Activated CD8-positive, alpha-beta T cell treated with anti-CD3 and anti-CD28 coated beads for 36 hours (primary cell): Measurements from ENCODE around the gene METTL25. TPM values are rescaled to one million over a fixed set of nuclear protein-coding genes. Genes with fewer than 3 reads are reported as not detected.

ENCODE experiments used
- ATAC-seq: fragments of 200-7000 bp; cut with Tn5 transposase; one replicate; pipeline ENCODE4 v1.10.0; 2021; ENCODE audit warnings: mild to moderate bottlenecking, moderate library complexity
- CTCF ChIA-PET: fragments of 350-600 bp; sonication (Branson Sonifier 250); formaldehyde crosslinking; loops from one replicate; lab custom pipeline; 2021; ENCODE audit warnings: antibody characterized with exemption; lab: Charles Lee
- POLR2A ChIA-PET: fragments of 350-600 bp; sonication (Branson Sonifier 250); formaldehyde crosslinking; loops from one replicate; lab custom pipeline; 2021; ENCODE audit warnings: antibody characterized with exemption; lab: Charles Lee
- DNase-seq: peaks from one replicate; pipeline ENCODE4 v3.0.0-alpha.2; 2020
- H3K27ac Mint-ChIP-seq: one replicate; pipeline ENCODE4 v1.8.0; 2021; ENCODE audit warnings: mild to moderate bottlenecking, mixed read lengths
- H3K27me3 Mint-ChIP-seq: one replicate; pipeline ENCODE4 v1.8.0; 2021; ENCODE audit warnings: mixed read lengths
- H3K36me3 Mint-ChIP-seq: one replicate; pipeline ENCODE4 v1.8.0; 2021; ENCODE audit warnings: low read depth, mixed read lengths
- H3K4me1 Mint-ChIP-seq: one replicate; pipeline ENCODE4 v1.8.0; 2021; ENCODE audit warnings: low read depth, mixed read lengths
- H3K4me3 Mint-ChIP-seq: one replicate; pipeline ENCODE4 v1.8.0; 2021; ENCODE audit warnings: mild to moderate bottlenecking, moderate library complexity, mixed read lengths
- H3K9me3 Mint-ChIP-seq: one replicate; pipeline ENCODE4 v1.8.0; 2021; ENCODE audit warnings: mixed read lengths
- intact Hi-C: fragments of 100-400 bp; cut with micrococcal nuclease; formaldehyde crosslinking; loops from one replicate; pipeline ENCODE4 v1.10.0; 2022
- total RNA-seq, 2 experiments: library from RNA; stranded (reverse); gene quantifications; one replicate each; pipeline ENCODE4 v1.2.3, GENCODE V29; 2021
- TF ChIP-seq, protein P1 (sequence below): fragments of 200-600 bp; IDR thresholded peaks from one replicate; pipeline ENCODE4 v1.8.0; 2022; ENCODE audit warnings: antibody characterized with exemption, mild to moderate bottlenecking

Gene METTL25
- total RNA-seq, 2 experiments from 2014 or later: 4.6 to 6.6 TPM

DNA sequence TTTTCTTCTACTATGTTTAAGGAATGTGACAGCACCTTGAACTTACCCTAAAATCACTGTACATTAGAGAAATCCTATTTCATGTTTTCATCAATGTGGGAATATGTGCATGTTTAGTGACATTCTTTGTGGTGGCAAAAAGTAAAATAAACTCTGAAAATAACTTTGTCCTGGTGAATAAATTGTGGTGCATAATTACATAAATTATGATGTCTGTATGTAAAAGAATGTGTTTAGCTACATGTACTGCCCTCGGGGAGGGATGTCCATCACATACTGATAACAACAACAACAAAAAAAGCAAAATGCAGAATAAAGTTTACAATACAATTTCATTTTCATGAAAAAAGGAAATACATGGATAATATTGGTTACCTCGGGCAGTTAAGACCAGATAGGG lies 157.3 kb downstream of the METTL25 start:
- CTCF ChIA-PET: no interaction called here
- Mint-ChIP-seq H3K9me3 (no peaks in the 10 kb centered on the region), H3K36me3 (no peaks in the 10 kb centered on the region), H3K27ac (no peak overlapping the region), H3K27me3 (no peaks in the 10 kb centered on the region), H3K4me3 (no peak overlapping the region), H3K4me1 (no peaks in the 10 kb centered on the region)
- POLR2A ChIA-PET: no interaction called here
- intact Hi-C loops: no loop called here
- DNase-seq (no peak), ATAC-seq (no peak)
- TF ChIP-seq, protein P1, sequence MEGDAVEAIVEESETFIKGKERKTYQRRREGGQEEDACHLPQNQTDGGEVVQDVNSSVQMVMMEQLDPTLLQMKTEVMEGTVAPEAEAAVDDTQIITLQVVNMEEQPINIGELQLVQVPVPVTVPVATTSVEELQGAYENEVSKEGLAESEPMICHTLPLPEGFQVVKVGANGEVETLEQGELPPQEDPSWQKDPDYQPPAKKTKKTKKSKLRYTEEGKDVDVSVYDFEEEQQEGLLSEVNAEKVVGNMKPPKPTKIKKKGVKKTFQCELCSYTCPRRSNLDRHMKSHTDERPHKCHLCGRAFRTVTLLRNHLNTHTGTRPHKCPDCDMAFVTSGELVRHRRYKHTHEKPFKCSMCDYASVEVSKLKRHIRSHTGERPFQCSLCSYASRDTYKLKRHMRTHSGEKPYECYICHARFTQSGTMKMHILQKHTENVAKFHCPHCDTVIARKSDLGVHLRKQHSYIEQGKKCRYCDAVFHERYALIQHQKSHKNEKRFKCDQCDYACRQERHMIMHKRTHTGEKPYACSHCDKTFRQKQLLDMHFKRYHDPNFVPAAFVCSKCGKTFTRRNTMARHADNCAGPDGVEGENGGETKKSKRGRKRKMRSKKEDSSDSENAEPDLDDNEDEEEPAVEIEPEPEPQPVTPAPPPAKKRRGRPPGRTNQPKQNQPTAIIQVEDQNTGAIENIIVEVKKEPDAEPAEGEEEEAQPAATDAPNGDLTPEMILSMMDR: no peak

- POLR2A ChIA-PET: no interaction called here
- intact Hi-C loops: loop anchor here (1.0 kb wide), 1 partner anchor 20 kb away; no protein-coding TSS in a partner anchor
- Mint-ChIP-seq H3K27me3 (no peaks in the 10 kb centered on the region), H3K27ac (no peak overlapping the region), H3K36me3 (no peaks in the 10 kb centered on the region), H3K4me3 (no peak overlapping the region), H3K4me1 (no peaks in the 10 kb centered on the region), H3K9me3 (no peaks in the 10 kb centered on the region)
- TF ChIP-seq, protein P1: peak; percentile 6
- no peak for DNase-seq
- CTCF ChIA-PET: no interaction called here
- ATAC-seq: no peak
Measured at GRCh38 chr12:82517027-82517426, 158.7 kb downstream of the METTL25 start.

- TF ChIP-seq, protein P1: no peak
- no peak overlapping the region for H3K4me3 Mint-ChIP-seq
- no peaks in the 10 kb centered on the region for H3K4me1 Mint-ChIP-seq
- ATAC-seq (no peak), DNase-seq (no peak)
- no peaks in the 10 kb centered on the region for H3K36me3 Mint-ChIP-seq
- POLR2A ChIA-PET: no interaction called here
- CTCF ChIA-PET: no interaction called here
- no peak overlapping the region for H3K27ac Mint-ChIP-seq
- no peaks in the 10 kb centered on the region for H3K27me3 Mint-ChIP-seq
- H3K9me3 Mint-ChIP-seq: no peaks in the 10 kb centered on the region
- intact Hi-C loops: loop anchor here (1.0 kb wide), 1 partner anchor 19 kb away; no protein-coding TSS in a partner anchor
Measured at GRCh38 chr12:82517808-82518207, 159.5 kb downstream of the METTL25 start.

- DNase-seq: no peak
- Mint-ChIP-seq H3K27me3 (no peaks in the 10 kb centered on the region), H3K27ac (no peak overlapping the region), H3K4me3 (no peak overlapping the region), H3K4me1 (no peaks in the 10 kb centered on the region), H3K36me3 (no peaks in the 10 kb centered on the region), H3K9me3 (no peaks in the 10 kb centered on the region)
- TF ChIP-seq, protein P1: no peak
- ChIA-PET CTCF (no interaction called here), POLR2A (no interaction called here)
- ATAC-seq: no peak
- intact Hi-C loops: no loop called here
Measured at GRCh38 chr12:82519510-82519909, 161.2 kb downstream of the METTL25 start.

DNA sequence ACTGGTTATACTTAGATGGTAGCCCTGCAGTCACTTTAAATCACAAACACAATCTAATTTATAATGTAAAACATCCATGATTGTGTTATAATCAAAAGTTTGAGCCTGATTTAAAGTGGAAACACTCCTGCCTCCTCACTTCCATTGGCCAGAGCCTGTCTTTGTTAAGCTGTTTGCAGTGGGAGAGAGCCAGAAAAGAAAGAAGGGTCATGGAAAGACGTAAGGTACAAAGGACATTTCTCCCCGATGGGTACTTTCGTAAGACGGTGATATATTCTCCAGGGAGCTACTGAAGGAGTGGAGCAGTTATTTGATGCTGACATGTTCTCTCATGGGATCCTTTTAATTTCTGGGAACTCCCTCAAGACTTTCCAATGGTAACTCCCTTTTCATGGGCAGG lies 164.0 kb downstream of the METTL25 start:
- no peak for DNase-seq
- intact Hi-C loops: no loop called here
- Mint-ChIP-seq H3K27me3 (peaks cover 3% of the 10 kb centered on the region), H3K4me3 (no peak overlapping the region), H3K4me1 (no peaks in the 10 kb centered on the region), H3K9me3 (no peaks in the 10 kb centered on the region), H3K27ac (no peak overlapping the region), H3K36me3 (no peaks in the 10 kb centered on the region)
- CTCF ChIA-PET: no interaction called here
- POLR2A ChIA-PET: no interaction called here
- no peak for ATAC-seq
- TF ChIP-seq, protein P1: no peak
